GM12873 (cell line): ENCODE results near the gene PLA2G6.

Experiments
- CTCF ChIP-seq: IDR thresholded peaks from 2 replicates; pipeline ENCODE4 v1.5.1; 2012; ENCODE audit warnings: low read depth, mild to moderate bottlenecking, moderate library complexity, low read length, control low read depth; ENCODE audit not compliant: insufficient read depth; ENCODE audit errors: missing control alignments

The PLA2G6 gene

GRCh38 chr22:38083931-38084631 lies 97.5 kb downstream of the PLA2G6 start, which contains the start of gene SLC16A8:
Gene SLC16A8, minus strand, starts transcription at chr22:38084184. Its CDS starts 1,311 bp downstream, at chr22:38082873.
- no peak for TF ChIP-seq CTCF

- no peak for TF ChIP-seq CTCF
Measured at GRCh38 chr22:38082986-38083710, 98.5 kb downstream of the PLA2G6 start.

- no peak for TF ChIP-seq CTCF
Measured at GRCh38 chr22:38081941-38082828, 99.4 kb downstream of the PLA2G6 start.

- no peak for TF ChIP-seq CTCF
Measured at GRCh38 chr22:38081636-38081940, 100.0 kb downstream of the PLA2G6 start.

GRCh38 chr22:38080850-38081635 lies 100.6 kb downstream of the PLA2G6 start:
- TF ChIP-seq CTCF = no peak

- no peak for TF ChIP-seq CTCF
Measured at GRCh38 chr22:38080474-38080849, 101.2 kb downstream of the PLA2G6 start.
